ENCODE data around the gene C16orf92. TPM values are rescaled to one million over a fixed set of nuclear protein-coding genes. Genes with fewer than 3 reads are reported as not detected.

C16orf92 gene
- total and polyA plus RNA-seq, 2 of the 13 experiments (the other 11 are each of a cell fraction or from before 2014, with no cell fraction given) = not detected

- TF ChIP-seq GFI1 (CRISPR knock-in tag; IDR thresholded peaks at IDR 0.05; ENCODE audit: borderline replicate concordance) (0 out of 2 replicates have a peak, but pooled peaks have one; percentile 34), JUND (CRISPR knock-in tag; IDR thresholded peaks at IDR 0.05) (0 out of 2 replicates have a peak, but pooled peaks have one; percentile 47), HIC2 (CRISPR knock-in tag; IDR thresholded peaks at IDR 0.05; ENCODE audit: low read depth) (no peak), KDM5B (CRISPR knock-in tag; IDR thresholded peaks at IDR 0.05; ENCODE audit: borderline replicate concordance) (peak; percentile 75; the same call in 1 of the 2 replicates), DNMT1 (CRISPR knock-in tag; IDR thresholded peaks at IDR 0.05) (no peak), ZNF30 (CRISPR knock-in tag; IDR thresholded peaks at IDR 0.05) (peak; percentile 93; the same call in 1 of the 2 replicates), ZNF549 (CRISPR knock-in tag; IDR thresholded peaks at IDR 0.05) (no peak), IKZF4 (CRISPR knock-in tag; IDR thresholded peaks at IDR 0.05; ENCODE audit: borderline replicate concordance, low read depth, not compliant biosample characterization) (no peak), KDM1A (CRISPR knock-in tag; IDR thresholded peaks at IDR 0.05) (no peak), DNMT3B (CRISPR knock-in tag; conservative IDR thresholded peaks at IDR 0.05) (peak; percentile 96), ETV6 (CRISPR knock-in tag; conservative IDR thresholded peaks at IDR 0.05) (no peak; the same call in 1 of the 2 replicates), ZNF792 (CRISPR knock-in tag; IDR thresholded peaks at IDR 0.05) (no peak), HES4 (CRISPR knock-in tag; IDR thresholded peaks at IDR 0.05; ENCODE audit: borderline replicate concordance) (peak; percentile 74; the same call in 1 of the 2 replicates), ATF1 (CRISPR knock-in tag; IDR thresholded peaks at IDR 0.05) (no peak), ZNF282 (IDR thresholded peaks at IDR 0.05; ENCODE audit: partially characterized antibody) (no peak), ZNF569 (CRISPR knock-in tag; IDR thresholded peaks at IDR 0.05; ENCODE audit: borderline replicate concordance) (no peak; the same call in 1 of the 2 replicates), ZNF234 (CRISPR knock-in tag; conservative IDR thresholded peaks at IDR 0.05) (no peak), CHCHD3 (CRISPR knock-in tag; IDR thresholded peaks at IDR 0.05) (no peak)
- TF ChIP-seq, protein P1, sequence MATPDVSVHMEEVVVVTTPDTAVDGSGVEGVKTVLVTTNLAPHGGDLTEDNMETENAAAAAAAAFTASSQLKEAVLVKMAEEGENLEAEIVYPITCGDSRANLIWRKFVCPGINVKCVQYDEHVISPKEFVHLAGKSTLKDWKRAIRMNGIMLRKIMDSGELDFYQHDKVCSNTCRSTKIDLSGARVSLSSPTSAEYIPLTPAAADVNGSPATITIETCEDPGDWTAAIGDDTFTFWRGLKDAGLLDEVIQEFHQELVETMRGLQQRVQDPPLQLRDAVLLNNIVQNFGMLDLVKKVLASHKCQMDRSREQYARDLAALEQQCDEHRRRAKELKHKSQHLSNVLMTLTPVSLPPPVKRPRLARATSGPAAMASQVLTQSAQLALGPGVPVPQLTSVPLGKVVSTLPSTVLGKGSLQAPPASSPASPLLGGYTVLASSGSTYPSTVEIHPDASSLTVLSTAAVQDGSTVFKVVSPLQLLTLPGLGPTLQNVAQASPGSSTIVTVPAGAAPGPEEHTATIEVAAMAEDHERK (CRISPR knock-in tag; IDR thresholded peaks at IDR 0.05; ENCODE audit: low read depth) = no peak
- TF ChIP-seq, protein P2, sequence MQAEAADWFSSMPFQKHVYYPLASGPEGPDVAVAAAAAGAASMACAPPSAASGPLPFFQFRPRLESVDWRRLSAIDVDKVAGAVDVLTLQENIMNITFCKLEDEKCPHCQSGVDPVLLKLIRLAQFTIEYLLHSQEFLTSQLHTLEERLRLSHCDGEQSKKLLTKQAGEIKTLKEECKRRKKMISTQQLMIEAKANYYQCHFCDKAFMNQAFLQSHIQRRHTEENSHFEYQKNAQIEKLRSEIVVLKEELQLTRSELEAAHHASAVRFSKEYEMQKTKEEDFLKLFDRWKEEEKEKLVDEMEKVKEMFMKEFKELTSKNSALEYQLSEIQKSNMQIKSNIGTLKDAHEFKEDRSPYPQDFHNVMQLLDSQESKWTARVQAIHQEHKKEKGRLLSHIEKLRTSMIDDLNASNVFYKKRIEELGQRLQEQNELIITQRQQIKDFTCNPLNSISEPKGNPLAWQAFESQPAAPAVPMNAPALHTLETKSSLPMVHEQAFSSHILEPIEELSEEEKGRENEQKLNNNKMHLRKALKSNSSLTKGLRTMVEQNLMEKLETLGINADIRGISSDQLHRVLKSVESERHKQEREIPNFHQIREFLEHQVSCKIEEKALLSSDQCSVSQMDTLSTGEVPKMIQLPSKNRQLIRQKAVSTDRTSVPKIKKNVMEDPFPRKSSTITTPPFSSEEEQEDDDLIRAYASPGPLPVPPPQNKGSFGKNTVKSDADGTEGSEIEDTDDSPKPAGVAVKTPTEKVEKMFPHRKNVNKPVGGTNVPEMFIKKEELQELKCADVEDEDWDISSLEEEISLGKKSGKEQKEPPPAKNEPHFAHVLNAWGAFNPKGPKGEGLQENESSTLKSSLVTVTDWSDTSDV (CRISPR knock-in tag; IDR thresholded peaks at IDR 0.05) = no peak
- TF ChIP-seq, protein P3, sequence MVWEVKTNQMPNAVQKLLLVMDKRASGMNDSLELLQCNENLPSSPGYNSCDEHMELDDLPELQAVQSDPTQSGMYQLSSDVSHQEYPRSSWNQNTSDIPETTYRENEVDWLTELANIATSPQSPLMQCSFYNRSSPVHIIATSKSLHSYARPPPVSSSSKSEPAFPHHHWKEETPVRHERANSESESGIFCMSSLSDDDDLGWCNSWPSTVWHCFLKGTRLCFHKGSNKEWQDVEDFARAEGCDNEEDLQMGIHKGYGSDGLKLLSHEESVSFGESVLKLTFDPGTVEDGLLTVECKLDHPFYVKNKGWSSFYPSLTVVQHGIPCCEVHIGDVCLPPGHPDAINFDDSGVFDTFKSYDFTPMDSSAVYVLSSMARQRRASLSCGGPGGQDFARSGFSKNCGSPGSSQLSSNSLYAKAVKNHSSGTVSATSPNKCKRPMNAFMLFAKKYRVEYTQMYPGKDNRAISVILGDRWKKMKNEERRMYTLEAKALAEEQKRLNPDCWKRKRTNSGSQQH (CRISPR knock-in tag; IDR thresholded peaks at IDR 0.05; ENCODE audit: low read depth) = no peak; the same call in 1 of the 2 replicates
These were observed 27.6 kb upstream of the C16orf92 start, which contains the start of gene HIRIP3 (continued) for GRCh38 chr16:29995324-29995910.
